Heart left ventricle (tissue), 16 donors: ENCODE results near the gene XAB2. TPM values are rescaled to one million over a fixed set of nuclear protein-coding genes. Genes with fewer than 3 reads are reported as not detected.
"Not testable (repeated sequence)": the region's sequence is repeated elsewhere in the genome, so short reads cannot be mapped to it uniquely, and the experiment has no call there.

Experiments used
- ATAC-seq, 4 donors: fragments of 200-7000 bp; cut with Tn5 transposase; one replicate each; pipeline ENCODE4 v1.9.1; 2020 to 2022; ENCODE audit warnings: moderate library complexity in 4 of 4, mild to moderate bottlenecking in 3 of 4, moderate number of reproducible peaks in 1 of 4
- DNase-seq, 5 donors: peaks; one replicate each; pipeline ENCODE4 v3.0.0-alpha.2; 2020
- H3K27ac ChIP-seq, 12 donors: fragments of 200-600 bp; sonication (generic) in 4 of 12; one replicate each; pipeline versions ENCODE4 v1.5.0 to v1.8.0; 2016 to 2022; ENCODE audit warnings: mild to moderate bottlenecking in 2 of 12
- H3K27me3 ChIP-seq, 9 donors: fragments of 200-600 bp; sonication (generic) in 2 of 9; one replicate each; pipeline versions ENCODE4 v1.5.1 to v1.8.0; 2016 to 2022; ENCODE audit warnings: mild to moderate bottlenecking in 3 of 9
- H3K36me3 ChIP-seq, 9 donors: fragments of 200-600 bp; sonication (generic) in 2 of 9; one replicate each; pipeline versions ENCODE4 v1.5.0 to v1.8.0; 2018 to 2022; ENCODE audit warnings: mild to moderate bottlenecking in 2 of 9
- H3K4me1 ChIP-seq, 12 donors: fragments of 200-600 bp; sonication (generic) in 4 of 12; one replicate each; pipeline versions ENCODE4 v1.5.0 to v1.8.0; 2016 to 2022; ENCODE audit warnings: mild to moderate bottlenecking in 3 of 12
- H3K4me3 ChIP-seq, 12 donors: fragments of 200-600 bp; sonication (generic) in 4 of 12; one replicate each; pipeline versions ENCODE4 v1.5.0 to v1.8.0; 2017 to 2022; ENCODE audit warnings: mild to moderate bottlenecking in 9 of 12, moderate library complexity in 4 of 12
- H3K9me3 ChIP-seq, 12 donors: fragments of 200-600 bp; sonication (generic) in 4 of 12; one replicate each; pipeline versions ENCODE4 v1.5.0 to v1.8.0; 2016 to 2022; ENCODE audit warnings: mild to moderate bottlenecking in 1 of 12
- POLR2A ChIP-seq, 2 donors: fragments of 450-650 bp; IDR thresholded peaks; one replicate each; pipeline ENCODE4 v1.6.1; 2017; ENCODE audit warnings: antibody characterized with exemption in 2 of 2, mild to moderate bottlenecking in 2 of 2, moderate library complexity in 2 of 2
- WGBS, 4 donors: extraction: QIAGEN DNeasy Blood & Tissue Kit in 2 of 4; methylation state at CpG; one replicate each; pipeline versions ENCODE4 v1.1.5 to v1.1.7; 2013 to 2018; 5-methylcytosine and 5-hydroxymethylcytosine counted together
- intact Hi-C, 10 donors: fragments of 100-400 bp; cut with DNase I; formaldehyde crosslinking; loops; one replicate each; pipeline versions ENCODE4 v1.11.1 to v1.14.2; 2022
- polyA plus RNA-seq, 2 donors: library from polyadenylated mRNA; stranded (reverse); fragments of 200-250 nt; gene quantifications; one replicate each; pipeline ENCODE4 v1.2.3, GENCODE V29; 2013
- total RNA-seq, 9 donors: library from RNA; depleted of rRNA in 2 of 9; stranded (reverse); fragments of >200 nt in 2 of 9; fragmentation: NEBNext Ultra II Directional in 3 of 9; extraction: Animal tissue kit (Norgen Biotek cat#: 25700) in 3 of 9; gene quantifications; one replicate each; pipeline versions ENCODE4 v1.1.0 to v1.2.4, GENCODE V29; 2016 to 2023
- TF ChIP-seq, protein P1 (sequence below), 12 donors: fragments of 200-600 bp; sonication (generic) in 4 of 12; IDR thresholded peaks; one replicate each; pipeline versions ENCODE4 v1.5.0 to v1.8.0; 2018 to 2022; ENCODE audit warnings: antibody characterized with exemption in 12 of 12, mild to moderate bottlenecking in 5 of 12
- donor health status: ischemic (EF 13 %, LVEDD 7.1; RV severe dilation, severe dysfunction).
- donor health status: healthy with polysubstance abuse.
- donor health status: DM: no; HTN: yes; CAD: no.
- donor health status: DM: no; HTN: no; CAD: no.
- donor health status: ischemic (EF 25% LVEDD 6.9; RV normal size, moderate dysfunction).
- donor health status: ischemic (EF 25% LVEDD 5.7; RV mildly dilated, moderate dysfunction).
- donor health status: healthy.
- donor health status: DM: yes; HTN: yes; CAD: no.
- donor health status: ischemic (EF 35%, LVEDD 5.7; RV mildly dilated, moderate dysfunction).
- donor health status: nonischemic (EF 11% LVEDD 7.7; RV severe dilation, severe dysfunction).
- donor health status: DM: yes; HTN: yes; CAD: no.
- donor health status: PGD.
- donor health status: ischemic (EF 29% LVEDD 5.4; RV normal size, mild dysfunction).
- donor health status: nonischemic (EF 23%, LVEDD 6.1; RV moderate dilation, normal function).

The XAB2 gene
- total and polyA plus RNA-seq, 11 donors = 16.3 to 36.2 (median 23.6) TPM

DNA sequence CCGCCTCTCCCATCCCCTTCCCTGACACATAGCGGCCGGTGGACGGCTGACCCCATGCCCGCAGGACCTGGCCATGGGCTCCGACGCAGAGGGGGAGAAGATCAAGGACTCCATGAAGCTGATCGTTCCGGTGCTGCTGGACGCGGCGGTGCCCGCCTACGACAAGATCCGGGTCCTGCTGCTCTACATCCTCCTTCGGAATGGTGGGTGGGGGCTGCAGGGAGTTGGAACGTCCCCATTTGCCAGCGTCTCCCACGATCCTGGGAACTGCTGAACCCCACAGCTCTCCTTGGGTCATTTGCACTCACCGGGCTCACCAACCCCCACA, 15.2 kb upstream of the XAB2 start:
- ATAC-seq (no peak), DNase-seq (no peak)
- Histone ChIP-seq H3K4me3 (no peak overlapping the region), H3K36me3 (peaks cover 0 to 11% (median 0%) of the 10 kb centered on the region in 9 donors), H3K27ac (no peak overlapping the region), H3K4me1 (peaks cover 0 to 14% (median 0%) of the 10 kb centered on the region in 12 donors), H3K27me3 (peaks cover 0 to 15% (median 0%) of the 10 kb centered on the region in 9 donors), H3K9me3 (no peaks in the 10 kb centered on the region)
- intact Hi-C loops = no loop called here
- TF ChIP-seq, protein P1, sequence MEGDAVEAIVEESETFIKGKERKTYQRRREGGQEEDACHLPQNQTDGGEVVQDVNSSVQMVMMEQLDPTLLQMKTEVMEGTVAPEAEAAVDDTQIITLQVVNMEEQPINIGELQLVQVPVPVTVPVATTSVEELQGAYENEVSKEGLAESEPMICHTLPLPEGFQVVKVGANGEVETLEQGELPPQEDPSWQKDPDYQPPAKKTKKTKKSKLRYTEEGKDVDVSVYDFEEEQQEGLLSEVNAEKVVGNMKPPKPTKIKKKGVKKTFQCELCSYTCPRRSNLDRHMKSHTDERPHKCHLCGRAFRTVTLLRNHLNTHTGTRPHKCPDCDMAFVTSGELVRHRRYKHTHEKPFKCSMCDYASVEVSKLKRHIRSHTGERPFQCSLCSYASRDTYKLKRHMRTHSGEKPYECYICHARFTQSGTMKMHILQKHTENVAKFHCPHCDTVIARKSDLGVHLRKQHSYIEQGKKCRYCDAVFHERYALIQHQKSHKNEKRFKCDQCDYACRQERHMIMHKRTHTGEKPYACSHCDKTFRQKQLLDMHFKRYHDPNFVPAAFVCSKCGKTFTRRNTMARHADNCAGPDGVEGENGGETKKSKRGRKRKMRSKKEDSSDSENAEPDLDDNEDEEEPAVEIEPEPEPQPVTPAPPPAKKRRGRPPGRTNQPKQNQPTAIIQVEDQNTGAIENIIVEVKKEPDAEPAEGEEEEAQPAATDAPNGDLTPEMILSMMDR (IDR thresholded peaks at IDR 0.05) = no peak
- no peak for TF ChIP-seq POLR2A (IDR thresholded peaks at IDR 0.05)
- WGBS, 4 donors = 89 to 94% (median 93%) methylated on average over 6 to 20 of the region's 20 CpGs

DNA sequence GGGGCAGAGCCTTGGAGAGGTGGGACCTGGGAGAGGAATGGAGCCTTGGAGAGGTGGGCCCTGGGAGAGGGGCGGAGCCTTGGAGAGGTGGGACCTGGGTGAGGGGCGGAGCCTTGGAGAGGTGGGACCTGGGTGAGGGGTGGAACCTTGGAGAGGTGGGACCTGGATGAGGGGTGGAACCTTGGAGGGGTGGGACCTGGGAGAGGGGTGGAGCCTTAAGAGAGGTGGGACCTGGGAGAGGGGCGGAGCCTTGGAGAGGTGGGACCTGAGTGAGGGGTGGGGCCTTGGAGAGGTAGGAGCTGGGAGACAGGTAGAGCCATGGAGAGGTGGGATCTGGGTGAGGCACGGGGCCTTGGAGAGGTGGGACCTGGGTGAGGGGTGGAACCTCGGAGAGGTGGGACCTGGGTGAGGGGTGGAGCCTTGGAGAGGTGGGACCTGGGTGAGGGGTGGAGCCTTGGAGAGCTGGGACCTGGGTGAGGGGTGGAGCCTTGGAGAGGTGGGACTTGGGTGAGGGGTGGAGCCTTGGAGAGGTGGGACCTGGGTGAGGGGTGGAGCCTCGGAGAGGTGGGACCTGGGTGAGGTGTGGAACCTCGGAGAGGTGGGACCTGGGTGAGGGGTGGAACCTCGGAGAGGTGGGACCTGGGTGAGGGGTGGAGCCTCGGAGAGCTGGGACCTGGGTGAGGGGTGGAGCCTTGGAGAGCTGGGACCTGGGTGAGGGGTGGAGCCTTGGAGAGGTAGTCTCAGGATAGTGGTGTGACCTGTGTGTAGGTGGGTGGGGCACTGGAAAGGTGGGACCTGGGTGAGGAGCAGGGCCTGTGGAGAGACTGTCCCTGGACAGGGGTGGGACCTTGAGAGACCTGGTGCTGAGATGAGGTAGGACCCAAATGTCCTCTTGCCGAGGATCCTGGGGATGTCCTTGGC, 14.5 kb upstream of the XAB2 start:
- peaks cover 0 to 14% (median 0%) of the 10 kb centered on the region in 12 donors for H3K4me1 ChIP-seq
- H3K4me3 ChIP-seq, H3K9me3 ChIP-seq, ATAC-seq, H3K27ac ChIP-seq, DNase-seq, intact Hi-C loops: not testable (repeated sequence)
- peaks cover 0 to 14% (median 0%) of the 10 kb centered on the region in 9 donors for H3K27me3 ChIP-seq
- H3K36me3 ChIP-seq = peaks cover 0 to 11% (median 0%) of the 10 kb centered on the region in 9 donors
- 47 to 90% (median 73%) methylated on average over 9 to 10 of the region's 10 CpGs for WGBS, 4 donors

DNA sequence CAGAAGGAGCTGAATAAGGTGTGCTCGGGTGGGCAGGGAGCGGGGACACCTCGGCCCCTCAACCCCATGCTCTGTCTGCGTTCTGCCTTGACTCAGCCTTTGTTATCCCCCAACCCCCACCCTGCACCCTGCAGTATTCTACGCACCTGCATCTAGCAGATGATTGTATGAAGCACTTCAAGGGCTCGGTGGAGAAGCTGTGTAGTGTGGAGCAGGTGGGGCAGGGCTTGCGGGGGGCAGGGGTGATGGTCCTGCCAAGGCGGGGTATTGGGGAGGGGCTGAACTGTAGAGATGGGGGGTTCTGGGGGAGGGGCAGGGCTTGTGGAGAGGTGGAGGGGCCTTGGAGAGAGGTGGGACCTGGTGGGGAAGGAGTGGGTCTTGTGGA, 13.7 kb upstream of the XAB2 start:
- Histone ChIP-seq H3K4me3 (no peak overlapping the region), H3K27me3 (peaks cover 0 to 22% (median under 1%) of the 10 kb centered on the region in 9 donors), H3K4me1 (peaks cover 0 to 15% (median 0%) of the 10 kb centered on the region in 12 donors), H3K36me3 (peaks cover 0 to 11% (median 0%) of the 10 kb centered on the region in 9 donors), H3K9me3 (no peaks in the 10 kb centered on the region), H3K27ac (no peak overlapping the region)
- intact Hi-C loops = no loop called here
- TF ChIP-seq, protein P1 (IDR thresholded peaks at IDR 0.05) = no peak
- no peak for TF ChIP-seq POLR2A (IDR thresholded peaks at IDR 0.05)
- DNase-seq (no peak), ATAC-seq (no peak)
- WGBS, 4 donors = 86 to 94% (median 90%) methylated on average over 8 of the region's 8 CpGs

- intact Hi-C loops = no loop called here
- no peak overlapping the region for H3K4me3 ChIP-seq
- TF ChIP-seq POLR2A (IDR thresholded peaks at IDR 0.05) = no peak
- TF ChIP-seq, protein P1 (IDR thresholded peaks at IDR 0.05) = no peak
- H3K4me1 ChIP-seq = peaks cover 0 to 21% (median 0%) of the 10 kb centered on the region in 12 donors
- H3K36me3 ChIP-seq = peaks cover 0 to 11% (median 0%) of the 10 kb centered on the region in 9 donors
- ATAC-seq = no peak
- H3K27ac ChIP-seq = no peak overlapping the region
- 87 to 88% (median 87%) methylated on average over 21 to 27 of the region's 27 CpGs for WGBS, 4 donors
- peaks cover 0 to 28% (median 6%) of the 10 kb centered on the region in 9 donors for H3K27me3 ChIP-seq
- DNase-seq = no peak
- H3K9me3 ChIP-seq = no peaks in the 10 kb centered on the region
These were observed 13.1 kb upstream of the XAB2 start for GRCh38 chr19:7642295-7643030.
